Neuron (in vitro differentiated cells): Measurements from ENCODE around the gene PI3.

ENCODE experiments used
- H2AFZ ChIP-seq: one replicate; pipeline ENCODE4 v1.6.1; 2013; ENCODE audit warnings: low read depth, mild to moderate bottlenecking, inconsistent platforms, low read length, moderate library complexity
- H3K27me3 ChIP-seq: one replicate; pipeline ENCODE4 v1.6.1; 2013; ENCODE audit warnings: low read length; ENCODE audit not compliant: insufficient read depth
- H3K36me3 ChIP-seq: one replicate; pipeline ENCODE4 v1.6.1; 2013; ENCODE audit warnings: low read length; ENCODE audit not compliant: insufficient read depth
- H3K4me1 ChIP-seq: one replicate; pipeline ENCODE4 v1.6.1; 2013; ENCODE audit warnings: low read length; ENCODE audit not compliant: insufficient read depth
- H3K4me3 ChIP-seq: 2 replicates; pipeline ENCODE4 v1.5.1; 2013; ENCODE audit warnings: mild to moderate bottlenecking, low read length, moderate library complexity
- H3K9me3 ChIP-seq: one replicate; pipeline ENCODE4 v1.6.1; 2013; ENCODE audit warnings: low read length

Gene PI3

DNA sequence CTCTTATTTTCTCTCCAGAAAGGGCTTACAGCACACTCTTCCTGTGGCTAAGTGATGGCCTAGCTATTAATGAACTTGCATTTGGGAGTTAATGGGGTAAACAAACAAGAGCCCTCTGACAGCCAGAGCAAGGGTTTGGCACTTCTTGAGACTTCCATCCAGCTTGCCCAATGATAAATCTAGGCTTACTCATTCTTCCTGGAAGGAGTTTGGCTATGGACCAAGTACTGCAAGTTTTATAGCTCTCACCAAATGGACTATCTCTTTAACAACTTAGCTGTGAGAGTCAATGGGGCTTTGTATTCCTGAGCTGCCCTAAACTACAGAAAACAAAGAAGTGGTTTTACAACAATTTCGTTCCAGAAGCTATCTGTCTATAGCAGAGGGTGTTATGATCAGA, 16.7 kb upstream of the PI3 start:
- Histone ChIP-seq H3K4me3 (no peak overlapping the region), H3K27me3 (no peaks in the 10 kb centered on the region), H2AFZ (no peak overlapping the region), H3K4me1 (no peaks in the 10 kb centered on the region), H3K9me3 (peaks cover 2% of the 10 kb centered on the region), H3K36me3 (no peaks in the 10 kb centered on the region)

DNA sequence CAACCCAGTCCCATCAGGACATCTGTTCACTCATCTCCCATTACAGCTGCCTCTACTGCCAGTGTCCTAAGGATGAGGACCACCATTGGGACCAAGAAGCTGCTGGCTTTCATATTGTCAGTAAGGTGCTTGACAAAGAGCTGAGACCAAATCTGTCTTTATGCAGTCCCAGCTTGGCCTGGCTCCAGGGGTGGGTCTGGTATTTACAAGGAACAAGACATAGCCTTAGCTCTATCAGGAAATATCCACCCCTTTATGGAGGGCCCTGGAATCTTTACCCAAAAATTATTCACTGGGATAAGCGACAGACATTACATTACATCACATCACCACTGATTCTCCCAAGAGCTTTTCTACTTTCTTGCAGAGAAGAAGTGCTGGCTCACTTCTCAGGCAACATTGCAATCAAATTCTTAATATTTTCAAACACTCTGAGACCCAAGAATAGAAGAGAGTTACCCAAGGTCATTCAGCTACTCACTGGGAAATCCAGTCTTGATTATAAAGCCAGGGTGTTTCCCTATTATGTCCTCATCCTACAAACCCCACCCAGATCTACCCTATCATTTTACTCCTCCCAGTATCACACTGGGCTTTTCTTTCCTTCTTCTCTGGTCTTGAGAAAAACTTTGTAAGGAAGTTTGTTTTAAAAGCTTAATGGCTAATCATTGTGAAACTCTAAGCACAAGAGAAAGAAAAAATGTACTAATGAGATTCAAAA, 11.5 kb upstream of the PI3 start:
- no peaks in the 10 kb centered on the region for H3K27me3 ChIP-seq
- peaks cover 2% of the 10 kb centered on the region for H3K9me3 ChIP-seq
- no peak overlapping the region for H3K4me3 ChIP-seq
- H2AFZ ChIP-seq: no peak overlapping the region
- no peaks in the 10 kb centered on the region for H3K36me3 ChIP-seq
- H3K4me1 ChIP-seq: no peaks in the 10 kb centered on the region

DNA sequence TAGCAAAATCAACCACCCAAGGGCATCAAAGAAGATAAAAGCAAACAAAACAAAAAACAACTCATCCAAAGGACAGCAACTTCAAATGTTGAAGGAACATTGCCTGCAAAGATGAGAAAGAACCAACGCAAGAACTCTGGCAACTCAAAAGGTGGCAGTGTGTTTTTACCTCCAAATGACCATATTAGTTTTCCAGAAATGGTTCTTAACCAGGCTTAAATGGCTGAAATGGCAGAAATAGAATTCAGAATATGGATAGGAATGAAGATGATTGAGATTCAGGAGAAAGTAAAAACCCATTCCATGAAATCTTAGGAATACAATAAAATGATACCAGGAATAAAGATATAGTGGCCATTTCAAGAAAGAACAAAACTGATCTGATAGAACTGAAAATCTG, 9.8 kb upstream of the PI3 start:
- H3K27me3 ChIP-seq: no peaks in the 10 kb centered on the region
- no peak overlapping the region for H2AFZ ChIP-seq
- no peaks in the 10 kb centered on the region for H3K4me1 ChIP-seq
- no peak overlapping the region for H3K4me3 ChIP-seq
- peaks cover 2% of the 10 kb centered on the region for H3K9me3 ChIP-seq
- no peaks in the 10 kb centered on the region for H3K36me3 ChIP-seq

DNA sequence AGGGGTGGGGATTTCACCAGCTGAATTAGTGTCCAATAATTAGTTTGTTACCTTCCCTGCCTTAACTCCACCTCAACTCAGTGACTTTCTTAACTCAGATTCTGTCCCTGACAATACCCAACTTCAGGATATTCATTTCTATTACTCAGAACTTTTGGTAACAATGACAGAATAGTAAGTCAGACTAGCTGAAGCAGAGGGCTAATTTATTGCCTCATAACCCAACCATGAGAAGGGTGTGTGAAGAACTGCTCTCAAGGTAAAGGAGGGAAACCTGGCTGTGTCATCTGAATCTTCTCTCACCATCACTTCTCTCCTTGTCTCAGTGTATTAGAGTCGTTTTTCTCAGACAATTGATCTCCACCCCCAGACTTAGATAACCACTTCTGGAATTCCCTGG, 1.2 kb upstream of the PI3 start:
- no peaks in the 10 kb centered on the region for H3K9me3 ChIP-seq
- peaks cover 2% of the 10 kb centered on the region for H3K27me3 ChIP-seq

DNA sequence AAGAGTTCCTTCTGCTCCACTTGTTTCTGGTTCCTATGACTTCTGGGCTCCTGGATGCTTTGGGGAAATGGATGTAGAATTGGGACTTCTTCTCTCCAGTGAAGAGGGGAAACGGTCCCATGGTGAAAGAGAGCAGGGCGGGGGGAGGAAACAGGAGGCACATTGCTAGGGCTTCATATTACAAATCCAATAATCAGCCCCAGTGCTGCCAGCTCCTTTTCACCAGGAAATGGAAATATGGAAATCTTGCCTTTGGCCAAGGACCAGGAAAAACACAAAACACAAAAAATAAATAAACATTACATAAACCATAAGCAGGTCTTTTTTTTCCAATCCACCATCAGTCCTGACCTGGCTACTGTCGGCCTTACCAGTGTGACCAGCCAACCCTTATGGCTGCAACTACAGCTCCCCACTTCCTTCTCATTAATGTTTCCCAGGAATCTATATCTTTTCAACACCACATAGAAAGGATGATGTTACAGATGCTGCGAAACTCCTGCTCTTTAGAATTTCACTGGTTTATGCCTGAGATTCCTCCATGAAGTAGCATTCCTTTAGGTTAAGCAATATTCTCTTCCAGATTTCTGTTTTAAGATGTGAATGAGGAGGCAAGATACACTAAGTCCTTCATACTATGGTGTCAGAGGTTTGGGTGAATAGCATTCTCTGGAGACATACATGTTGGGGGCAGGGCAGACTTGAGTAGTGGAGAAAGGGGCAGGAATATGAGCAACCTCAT, 2.0 kb downstream of the PI3 start:
- Histone ChIP-seq H3K4me1 (no peaks in the 10 kb centered on the region), H3K9me3 (no peaks in the 10 kb centered on the region), H3K4me3 (no peak overlapping the region), H2AFZ (no peak overlapping the region), H3K27me3 (peaks cover 6% of the 10 kb centered on the region), H3K36me3 (no peaks in the 10 kb centered on the region)

More for the DNA sequence above, 1.2 kb upstream of the PI3 start:
- Histone ChIP-seq H3K36me3 (no peaks in the 10 kb centered on the region), H2AFZ (no peak overlapping the region), H3K4me3 (no peak overlapping the region), H3K4me1 (no peaks in the 10 kb centered on the region)

DNA sequence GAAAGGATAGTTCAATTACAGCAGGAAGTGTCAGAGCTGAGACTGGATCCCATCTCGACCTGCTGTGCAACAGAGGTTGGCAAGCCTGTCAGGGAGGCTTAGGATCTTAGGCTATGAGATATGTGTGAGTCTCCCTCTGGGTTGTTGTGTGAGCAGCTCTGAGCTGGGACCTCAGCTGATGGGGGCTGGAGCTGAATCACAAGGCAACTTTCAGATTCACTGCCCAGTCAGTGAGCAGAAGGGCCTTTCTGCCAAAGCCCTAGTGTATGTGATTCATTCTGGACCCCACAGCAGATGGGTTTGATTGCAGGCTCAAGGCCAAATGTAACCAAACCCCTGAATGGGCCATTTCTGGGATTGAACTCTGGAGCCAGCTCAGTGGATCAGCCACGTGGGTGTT, 4.5 kb downstream of the PI3 start:
- no peaks in the 10 kb centered on the region for H3K36me3 ChIP-seq
- H3K4me1 ChIP-seq: no peaks in the 10 kb centered on the region
- no peaks in the 10 kb centered on the region for H3K9me3 ChIP-seq
- no peak overlapping the region for H3K4me3 ChIP-seq
- H3K27me3 ChIP-seq: peaks cover 6% of the 10 kb centered on the region
- H2AFZ ChIP-seq: no peak overlapping the region

DNA sequence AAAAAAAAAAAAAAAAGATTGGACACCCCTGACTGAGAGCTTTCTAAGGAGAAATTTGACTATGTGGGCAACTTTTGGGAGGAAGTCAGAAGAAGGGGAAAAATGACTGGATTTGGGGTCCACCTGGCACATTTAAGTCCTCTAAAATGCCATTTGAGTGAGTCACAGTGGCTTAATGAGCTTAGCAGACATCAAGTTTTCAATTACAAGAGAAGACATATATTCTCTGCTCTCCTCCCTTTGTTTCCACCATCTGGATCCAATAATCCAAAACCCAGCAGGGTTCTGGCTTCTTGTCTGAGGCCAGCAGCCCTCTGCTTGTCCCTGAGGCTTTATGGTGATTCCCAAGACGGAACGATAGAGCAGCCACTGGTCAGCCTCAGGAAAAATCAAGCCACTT, 6.9 kb downstream of the PI3 start:
- Histone ChIP-seq H3K36me3 (no peaks in the 10 kb centered on the region), H3K4me1 (no peaks in the 10 kb centered on the region), H3K9me3 (no peaks in the 10 kb centered on the region), H3K27me3 (peaks cover 6% of the 10 kb centered on the region), H2AFZ (no peak overlapping the region), H3K4me3 (no peak overlapping the region)

DNA sequence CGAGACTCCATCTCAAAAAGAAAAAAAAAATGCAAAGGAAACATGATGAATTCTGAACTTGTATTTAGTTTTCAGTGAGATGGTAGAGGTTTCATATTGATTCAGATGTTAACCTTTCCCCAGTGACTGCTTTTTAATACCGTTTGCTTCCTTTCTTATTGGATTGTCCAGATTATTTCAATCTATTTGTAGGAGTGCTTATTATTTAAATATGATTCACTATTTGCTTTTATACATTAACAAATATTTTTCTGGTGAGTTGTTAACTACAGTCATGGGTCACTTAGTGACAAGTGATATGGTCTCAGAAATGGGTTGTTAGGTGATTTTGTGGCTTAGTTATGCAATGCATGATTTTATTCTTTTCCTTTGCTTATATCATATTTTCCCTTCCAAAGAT, 8.4 kb downstream of the PI3 start:
- no peaks in the 10 kb centered on the region for H3K9me3 ChIP-seq

DNA sequence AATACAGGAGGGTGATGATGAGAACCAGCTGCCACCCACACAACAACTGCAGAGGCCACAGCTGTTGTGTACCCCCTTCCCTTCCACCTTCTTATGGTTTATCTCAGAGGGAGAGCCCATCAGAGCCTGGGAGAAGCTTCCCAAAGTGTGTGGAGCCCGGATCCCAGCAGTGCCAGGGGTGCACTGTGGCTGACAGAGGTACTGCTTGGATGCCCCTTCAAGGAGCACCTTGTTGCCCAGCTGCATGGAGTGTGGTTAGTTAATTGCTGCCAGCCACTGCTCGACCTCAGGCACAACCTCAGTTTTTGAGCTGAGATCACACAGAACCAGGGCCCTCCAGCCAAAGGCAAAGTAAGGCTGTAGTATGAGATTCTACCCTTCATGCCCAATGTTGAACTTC, 13.0 kb downstream of the PI3 start:
- H3K4me1 ChIP-seq: peaks cover 10% of the 10 kb centered on the region
- no peak overlapping the region for H2AFZ ChIP-seq
- H3K36me3 ChIP-seq: no peaks in the 10 kb centered on the region
- H3K9me3 ChIP-seq: no peaks in the 10 kb centered on the region
- no peak overlapping the region for H3K4me3 ChIP-seq
- no peaks in the 10 kb centered on the region for H3K27me3 ChIP-seq

More for the DNA sequence above, 8.4 kb downstream of the PI3 start:
- Histone ChIP-seq H2AFZ (no peak overlapping the region), H3K27me3 (peaks cover 3% of the 10 kb centered on the region), H3K4me3 (no peak overlapping the region), H3K4me1 (peaks cover 3% of the 10 kb centered on the region), H3K36me3 (no peaks in the 10 kb centered on the region)

DNA sequence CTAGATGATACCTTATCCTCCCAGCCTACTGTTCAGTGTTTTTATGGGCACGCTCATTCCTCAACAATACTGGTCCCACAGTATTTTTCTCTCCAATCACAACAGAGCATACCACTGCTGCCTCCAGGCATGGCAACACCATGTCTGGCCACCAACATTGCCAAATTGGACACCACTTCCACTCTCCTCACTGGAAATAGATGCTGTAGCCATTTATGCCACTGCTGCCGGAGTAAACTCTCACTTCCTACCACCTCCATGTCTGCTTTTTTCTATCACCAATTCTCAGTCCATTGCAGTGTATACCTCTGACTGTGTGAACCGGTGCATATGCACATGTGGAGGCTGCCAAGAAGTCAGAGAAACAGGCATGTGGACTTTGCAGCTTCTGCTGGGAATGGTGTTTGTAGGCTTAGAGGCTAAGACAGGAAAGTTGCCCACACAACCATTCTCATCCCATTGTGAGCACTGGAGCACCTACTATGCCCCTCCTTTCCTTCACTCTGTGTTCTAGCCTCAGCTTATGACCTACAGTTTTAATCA, 14.4 kb downstream of the PI3 start:
- Histone ChIP-seq H3K4me3 (no peak overlapping the region), H2AFZ (no peak overlapping the region), H3K27me3 (no peaks in the 10 kb centered on the region), H3K9me3 (no peaks in the 10 kb centered on the region), H3K4me1 (peaks cover 10% of the 10 kb centered on the region), H3K36me3 (no peaks in the 10 kb centered on the region)

DNA sequence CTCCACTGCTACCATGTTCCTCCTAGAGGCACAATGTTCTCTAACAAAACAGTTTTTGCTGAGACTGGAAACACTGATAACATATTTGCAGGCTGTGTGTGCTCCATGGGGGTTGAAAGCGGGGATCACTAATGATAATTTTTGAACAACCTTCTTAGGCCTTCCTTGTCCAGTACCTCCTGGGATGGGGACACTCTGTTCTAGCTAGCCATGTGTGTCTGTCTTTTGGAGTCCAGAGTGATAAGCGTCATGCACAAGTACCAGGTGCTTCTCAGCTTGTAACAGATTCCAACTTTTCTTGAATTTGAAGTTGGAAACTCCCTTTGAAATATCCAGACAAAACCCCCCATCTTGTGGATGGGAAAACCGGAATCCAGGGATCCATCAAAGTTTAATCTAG, 15.2 kb downstream of the PI3 start:
- no peak overlapping the region for H3K4me3 ChIP-seq
- no peaks in the 10 kb centered on the region for H3K27me3 ChIP-seq
- no peaks in the 10 kb centered on the region for H3K36me3 ChIP-seq
- H2AFZ ChIP-seq: no peak overlapping the region
- peaks cover 10% of the 10 kb centered on the region for H3K4me1 ChIP-seq
- H3K9me3 ChIP-seq: no peaks in the 10 kb centered on the region

DNA sequence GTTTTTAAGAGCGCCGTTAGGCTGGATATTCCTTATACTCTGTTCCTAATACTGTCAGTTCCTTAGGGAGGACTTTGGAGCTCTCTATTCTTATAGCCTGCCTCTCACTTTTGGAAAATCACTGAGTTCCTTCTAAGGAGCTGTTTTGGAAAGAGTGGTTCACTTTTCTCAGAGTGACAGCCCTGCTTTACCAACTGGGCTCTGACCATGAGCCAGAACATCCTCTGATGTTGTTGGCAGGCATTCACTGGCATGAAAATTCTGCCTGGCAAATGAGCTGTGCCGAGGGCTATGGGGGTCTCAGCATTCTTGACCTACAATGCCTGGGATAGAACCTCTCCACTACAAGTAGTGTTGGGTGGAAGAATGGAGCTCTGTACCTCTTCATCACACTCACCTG, 17.2 kb downstream of the PI3 start:
- Histone ChIP-seq H3K4me3 (no peak overlapping the region), H3K4me1 (peaks cover 10% of the 10 kb centered on the region), H3K27me3 (no peaks in the 10 kb centered on the region), H3K36me3 (no peaks in the 10 kb centered on the region), H3K9me3 (no peaks in the 10 kb centered on the region), H2AFZ (no peak overlapping the region)

DNA sequence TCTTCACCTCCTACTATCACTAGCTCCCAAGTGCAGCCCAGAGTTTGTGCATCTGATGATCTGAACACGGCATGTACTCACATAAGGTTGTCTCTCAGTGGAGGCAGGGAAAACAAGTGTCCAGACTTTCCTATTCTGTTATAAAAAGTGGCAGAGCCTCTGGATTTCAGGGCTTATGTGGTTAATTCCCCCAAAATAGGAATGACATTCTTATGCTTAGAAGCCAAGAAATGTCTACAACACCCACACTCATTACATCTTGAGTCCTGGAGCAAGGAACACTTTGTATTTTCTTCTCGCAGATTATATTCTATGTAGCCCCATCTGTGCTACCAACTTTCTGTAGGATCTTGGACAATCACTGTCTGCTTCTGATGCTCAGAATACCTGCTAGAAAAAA, 18.6 kb downstream of the PI3 start:
- Histone ChIP-seq H3K36me3 (no peaks in the 10 kb centered on the region), H3K4me3 (no peak overlapping the region), H3K9me3 (no peaks in the 10 kb centered on the region), H3K4me1 (peaks cover 4% of the 10 kb centered on the region), H2AFZ (no peak overlapping the region), H3K27me3 (no peaks in the 10 kb centered on the region)
